Upper lobe of left lung (tissue), 6 donors: ENCODE data around the gene CXCR5. TPM values are rescaled to one million over a fixed set of nuclear protein-coding genes. Genes with fewer than 3 reads are reported as not detected.
"Not testable (repeated sequence)": the region's sequence is repeated elsewhere in the genome, so short reads cannot be mapped to it uniquely, and the experiment has no call there.

Source experiments
- ATAC-seq, 2 donors: fragments of 200-7000 bp; cut with Tn5 transposase; one replicate each; pipeline ENCODE4 v1.9.1; 2022; ENCODE audit warnings: mild to moderate bottlenecking in 2 of 2, moderate library complexity in 2 of 2; ENCODE audit not compliant: low FRiP score in 2 of 2
- DNase-seq, 2 donors: peaks; one replicate each; pipeline ENCODE4 v3.0.0-alpha.2; 2019 to 2020
- H3K27ac ChIP-seq, 4 donors: fragments of 200-600 bp; sonication (generic); one replicate each; pipeline ENCODE4 v1.5.1; 2016 to 2019
- H3K27me3 ChIP-seq, 4 donors: fragments of 200-600 bp; sonication (generic); one replicate each; pipeline ENCODE4 v1.5.1; 2017 to 2019
- H3K36me3 ChIP-seq, 4 donors: fragments of 200-600 bp; sonication (generic); one replicate each; pipeline ENCODE4 v1.5.1; 2016 to 2019
- H3K4me1 ChIP-seq, 4 donors: fragments of 200-600 bp; sonication (generic); one replicate each; pipeline ENCODE4 v1.5.1; 2018 to 2019
- H3K4me3 ChIP-seq, 4 donors: fragments of 200-600 bp; sonication (generic); one replicate each; pipeline ENCODE4 v1.5.1; 2017 to 2019; ENCODE audit warnings: mild to moderate bottlenecking in 2 of 4, moderate library complexity in 1 of 4
- H3K9me3 ChIP-seq, 4 donors: fragments of 200-600 bp; sonication (generic); one replicate each; pipeline ENCODE4 v1.5.1; 2018 to 2019
- CTCF ChIP-seq, 6 experiments: fragments of 450-650 bp in 4 of 6; fragments of 200-600 bp in 2 of 6; sonication (generic) in 2 of 6; IDR thresholded peaks; one replicate each; pipeline ENCODE4 v1.5.1; 2016 to 2019; ENCODE audit warnings: antibody characterized with exemption in 6 of 6
- EP300 ChIP-seq, 4 donors: sonication (generic); formaldehyde crosslinking; IDR thresholded peaks; one replicate each; pipeline ENCODE4 v1.5.1; 2017; ENCODE audit warnings: antibody characterized with exemption in 4 of 4, control low read depth in 2 of 4
- POLR2A ChIP-seq, 4 donors: fragments of 450-650 bp; IDR thresholded peaks; one replicate each; pipeline ENCODE4 v1.5.1; 2016 to 2017; ENCODE audit warnings: antibody characterized with exemption in 4 of 4, mild to moderate bottlenecking in 2 of 4
- POLR2AphosphoS5 ChIP-seq, 2 donors: sonication (generic); formaldehyde crosslinking; IDR thresholded peaks; one replicate each; pipeline ENCODE4 v1.5.1; 2017; ENCODE audit warnings: antibody characterized with exemption in 2 of 2
- WGBS, 2 donors: methylation state at CpG; one replicate each; pipeline ENCODE4 v1.1.5; 2017 to 2018; 5-methylcytosine and 5-hydroxymethylcytosine counted together
- total RNA-seq, 6 donors: library from RNA; depleted of rRNA in 4 of 6; stranded (reverse); fragments of >200 nt in 4 of 6; gene quantifications; one replicate each; pipeline versions ENCODE4 v1.1.0 to v1.2.1, GENCODE V29; 2016 to 2021
- donor health status: DM: no; HTN: no; CAD: no; lungs with moderate emphysema.
- donor health status: DM: no; HTN: yes; CAD: no; lungs with severe emphysema.

Gene CXCR5
- total RNA-seq, 6 donors from 2014 or later: under 0.01 to 0.17 (median 0.16) TPM; not detected in 2

DNA sequence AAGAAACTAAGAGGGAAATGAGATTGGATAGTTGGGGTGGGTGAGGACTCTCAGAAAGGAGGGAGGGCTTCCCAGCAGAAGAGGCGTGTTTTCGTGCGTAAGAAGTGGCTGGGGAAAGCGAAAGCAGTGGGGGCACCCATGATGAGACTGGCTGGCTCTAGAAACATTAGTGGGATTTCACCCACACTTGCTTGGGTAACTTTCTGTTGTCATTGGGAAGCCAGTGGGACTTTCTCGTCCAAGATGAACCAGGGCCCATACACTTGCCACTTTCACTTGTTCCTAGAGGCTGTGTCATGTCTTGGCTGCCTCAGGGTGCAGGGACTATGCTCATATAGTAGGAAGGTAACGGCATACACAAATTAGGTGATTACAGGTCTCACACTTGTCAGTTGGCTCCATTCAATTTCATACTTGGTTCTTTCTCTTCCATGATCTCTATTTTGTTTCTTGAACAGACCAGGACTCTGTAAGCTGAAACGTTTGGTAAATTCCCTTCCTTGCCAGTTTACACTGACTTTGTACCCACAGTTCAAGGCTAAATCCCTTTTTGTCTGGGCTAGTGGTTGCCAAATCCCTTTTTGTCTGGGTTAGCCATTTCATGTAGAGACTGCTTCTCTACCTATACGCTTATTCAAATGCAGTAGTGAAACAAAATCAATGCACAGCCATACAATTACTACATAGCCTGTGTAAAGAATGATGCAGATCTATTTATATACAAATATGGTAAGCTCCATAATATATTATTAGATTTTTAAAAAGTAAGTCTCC is 42.0 kb upstream of the CXCR5 start:
- ATAC-seq: no peak
- WGBS, 2 donors: 69 to 70% methylated on average over 8 of the region's 8 CpGs

GRCh38 chr11:118842369-118842768 is 41.3 kb upstream of the CXCR5 start:
- ATAC-seq (no peak), DNase-seq (no peak)
- TF ChIP-seq CTCF (IDR thresholded peaks at IDR 0.05) (no peak), EP300 (IDR thresholded peaks at IDR 0.05) (no peak), POLR2A (IDR thresholded peaks at IDR 0.05) (no peak), POLR2AphosphoS5 (IDR thresholded peaks at IDR 0.05) (no peak)
- Histone ChIP-seq H3K36me3 (no peaks in the 10 kb centered on the region), H3K4me3 (no peak overlapping the region), H3K27me3 (no peaks in the 10 kb centered on the region), H3K27ac (no peak overlapping the region), H3K9me3 (no peaks in the 10 kb centered on the region), H3K4me1 (peaks cover 0 to 6% (median 0%) of the 10 kb centered on the region in 4 donors)
- WGBS, 2 donors: 23 to 28% methylated on average over 2 of the region's 2 CpGs

More for the DNA sequence above, 42.0 kb upstream of the CXCR5 start:
- no peaks in the 10 kb centered on the region for H3K9me3 ChIP-seq
- TF ChIP-seq POLR2A (IDR thresholded peaks at IDR 0.05): no peak
- TF ChIP-seq POLR2AphosphoS5 (IDR thresholded peaks at IDR 0.05): no peak
- TF ChIP-seq EP300 (IDR thresholded peaks at IDR 0.05): no peak
- TF ChIP-seq CTCF (IDR thresholded peaks at IDR 0.05): no peak
- no peaks in the 10 kb centered on the region for H3K27me3 ChIP-seq
- H3K36me3 ChIP-seq: no peaks in the 10 kb centered on the region
- no peak for DNase-seq
- peaks cover 0 to 6% (median 0%) of the 10 kb centered on the region in 4 donors for H3K4me1 ChIP-seq
- peak overlapping the region in 1 of 4 donors; percentile 4 for H3K27ac ChIP-seq
- H3K4me3 ChIP-seq: peak overlapping the region in 1 of 4 donors; percentile 15

- H3K36me3 ChIP-seq, H3K4me3 ChIP-seq, ATAC-seq, DNase-seq, H3K27me3 ChIP-seq, H3K4me1 ChIP-seq, H3K27ac ChIP-seq, H3K9me3 ChIP-seq: not testable (repeated sequence)
- 88% methylated on average over 7 of the region's 7 CpGs for WGBS, 2 donors
These were observed 40.8 kb upstream of the CXCR5 start for GRCh38 chr11:118842843-118843242.

GRCh38 chr11:118843565-118843964 is 40.1 kb upstream of the CXCR5 start:
- Histone ChIP-seq H3K4me3 (no peak overlapping the region), H3K27ac (no peak overlapping the region), H3K4me1 (peaks cover 0 to 6% (median 0%) of the 10 kb centered on the region in 4 donors), H3K27me3 (no peaks in the 10 kb centered on the region), H3K36me3 (no peaks in the 10 kb centered on the region), H3K9me3 (no peaks in the 10 kb centered on the region)
- DNase-seq: no peak
- no peak for TF ChIP-seq POLR2A (IDR thresholded peaks at IDR 0.05)
- no peak for TF ChIP-seq POLR2AphosphoS5 (IDR thresholded peaks at IDR 0.05)
- TF ChIP-seq EP300 (IDR thresholded peaks at IDR 0.05): no peak
- TF ChIP-seq CTCF (IDR thresholded peaks at IDR 0.05): no peak
- WGBS, 2 donors: 84 to 90% methylated on average over 2 of the region's 2 CpGs
- ATAC-seq: no peak

- Histone ChIP-seq H3K9me3 (no peaks in the 10 kb centered on the region), H3K27me3 (no peaks in the 10 kb centered on the region), H3K27ac (no peak overlapping the region), H3K4me3 (no peak overlapping the region), H3K4me1 (no peaks in the 10 kb centered on the region), H3K36me3 (no peaks in the 10 kb centered on the region)
- no peak for ATAC-seq
- DNase-seq: no peak
- TF ChIP-seq EP300 (IDR thresholded peaks at IDR 0.05): no peak
These were observed 38.3 kb upstream of the CXCR5 start for GRCh38 chr11:118845369-118845768.
